Mucosa of descending colon (tissue), 3 donors: ENCODE data around the gene ETV5. TPM values are rescaled to one million over a fixed set of nuclear protein-coding genes. Genes with fewer than 3 reads are reported as not detected.
"Not testable (repeated sequence)": the region's sequence is repeated elsewhere in the genome, so short reads cannot be mapped to it uniquely, and the experiment has no call there.

Experiments used
- ATAC-seq: fragments of 200-7000 bp; cut with Tn5 transposase; one replicate; pipeline ENCODE4 v1.9.1; 2020; ENCODE audit warnings: mild to moderate bottlenecking, moderate library complexity
- DNase-seq, 3 donors: peaks; one replicate each; pipeline ENCODE4 v3.0.0-alpha.2; 2020
- H3K36me3 ChIP-seq: fragments of 200-600 bp; one replicate; pipeline ENCODE4 v1.8.0; 2021; ENCODE audit warnings: low read depth, mild to moderate bottlenecking
- H3K4me1 ChIP-seq: fragments of 200-600 bp; one replicate; pipeline ENCODE4 v1.8.0; 2021; ENCODE audit warnings: low read depth, mild to moderate bottlenecking
- H3K4me3 ChIP-seq: fragments of 200-600 bp; one replicate; pipeline ENCODE4 v1.8.0; 2021; ENCODE audit warnings: mild to moderate bottlenecking
- H3K9me3 ChIP-seq: fragments of 200-600 bp; one replicate; pipeline ENCODE4 v1.8.0; 2021; ENCODE audit warnings: mild to moderate bottlenecking
- intact Hi-C, 2 donors: fragments of 100-400 bp; cut with DNase I in 1 of 2; cut with micrococcal nuclease in 1 of 2; formaldehyde crosslinking; loops; one replicate each; pipeline versions ENCODE4 v1.11.0 to v1.11.1; 2022; cut with DNase I, micrococcal nuclease
- total RNA-seq, 3 donors: library from RNA; stranded (reverse); fragmentation: NEBNext Ultra II Directional in 2 of 3; extraction: Animal tissue kit (Norgen Biotek cat#: 25700) in 2 of 3; gene quantifications; one replicate each; pipeline versions ENCODE4 v1.2.1 to v1.2.4, GENCODE V29; 2021 to 2023
- TF ChIP-seq, protein P1 (sequence below): fragments of 200-600 bp; IDR thresholded peaks from one replicate; pipeline ENCODE4 v1.8.0; 2022; ENCODE audit warnings: antibody characterized with exemption, mild to moderate bottlenecking
- donor health status: DM: no; HTN: no; CAD: no; lungs with moderate emphysema.
- donor health status: DM: no; HTN: no; CAD: no.
- donor health status: DM: no; HTN: yes; CAD: no.

Gene ETV5
- total RNA-seq, 3 donors from 2014 or later = 3.3 to 10.2 (median 9.2) TPM

DNA sequence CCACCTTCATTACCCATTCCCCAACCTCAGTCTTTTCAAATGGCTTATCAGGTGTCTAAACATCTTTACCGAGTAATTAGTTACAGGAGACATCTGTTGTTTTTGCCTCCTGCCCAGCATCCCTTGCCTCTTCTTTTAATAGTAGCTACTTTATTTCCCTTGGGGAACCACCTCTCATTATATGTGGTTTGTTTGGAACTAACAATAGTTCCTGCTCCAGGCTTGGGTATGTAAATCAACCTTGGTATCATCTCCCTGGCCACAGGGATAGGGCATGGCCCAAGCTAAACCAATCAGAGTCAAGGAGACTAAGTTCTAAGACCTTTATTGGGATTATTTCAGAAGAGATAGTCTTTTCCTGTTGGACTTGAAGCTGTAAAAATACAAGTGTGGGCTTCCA lies 76.6 kb downstream of the ETV5 start:
- TF ChIP-seq, protein P1, sequence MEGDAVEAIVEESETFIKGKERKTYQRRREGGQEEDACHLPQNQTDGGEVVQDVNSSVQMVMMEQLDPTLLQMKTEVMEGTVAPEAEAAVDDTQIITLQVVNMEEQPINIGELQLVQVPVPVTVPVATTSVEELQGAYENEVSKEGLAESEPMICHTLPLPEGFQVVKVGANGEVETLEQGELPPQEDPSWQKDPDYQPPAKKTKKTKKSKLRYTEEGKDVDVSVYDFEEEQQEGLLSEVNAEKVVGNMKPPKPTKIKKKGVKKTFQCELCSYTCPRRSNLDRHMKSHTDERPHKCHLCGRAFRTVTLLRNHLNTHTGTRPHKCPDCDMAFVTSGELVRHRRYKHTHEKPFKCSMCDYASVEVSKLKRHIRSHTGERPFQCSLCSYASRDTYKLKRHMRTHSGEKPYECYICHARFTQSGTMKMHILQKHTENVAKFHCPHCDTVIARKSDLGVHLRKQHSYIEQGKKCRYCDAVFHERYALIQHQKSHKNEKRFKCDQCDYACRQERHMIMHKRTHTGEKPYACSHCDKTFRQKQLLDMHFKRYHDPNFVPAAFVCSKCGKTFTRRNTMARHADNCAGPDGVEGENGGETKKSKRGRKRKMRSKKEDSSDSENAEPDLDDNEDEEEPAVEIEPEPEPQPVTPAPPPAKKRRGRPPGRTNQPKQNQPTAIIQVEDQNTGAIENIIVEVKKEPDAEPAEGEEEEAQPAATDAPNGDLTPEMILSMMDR = no peak
- intact Hi-C loops = no loop called here
- ATAC-seq (no peak), DNase-seq (no peak)
- Histone ChIP-seq H3K9me3 (no peaks in the 10 kb centered on the region), H3K4me3 (no peak overlapping the region), H3K4me1 (no peaks in the 10 kb centered on the region), H3K36me3 (no peaks in the 10 kb centered on the region)

DNA sequence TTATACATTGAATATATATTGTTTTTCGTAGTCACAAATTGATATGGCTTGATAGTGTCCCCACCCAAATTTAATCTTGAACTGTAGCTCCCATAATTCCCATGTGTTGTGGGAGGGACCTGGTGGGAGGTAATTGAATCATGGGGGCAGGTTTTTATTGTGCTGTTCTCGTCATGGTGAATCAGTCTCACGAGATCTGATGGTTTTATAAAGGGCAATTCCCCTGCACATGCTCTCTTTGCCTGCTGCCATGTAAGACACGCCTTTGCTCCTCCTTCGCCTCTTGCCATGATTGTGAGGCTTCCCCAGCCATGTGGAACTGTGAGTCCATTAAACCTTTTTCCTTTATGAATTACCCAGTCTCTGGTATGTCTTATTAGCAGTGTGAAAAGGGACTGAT lies 82.9 kb downstream of the ETV5 start:
- ATAC-seq, H3K9me3 ChIP-seq, H3K4me3 ChIP-seq, H3K36me3 ChIP-seq, intact Hi-C loops, H3K4me1 ChIP-seq, DNase-seq: not testable (repeated sequence)

DNA sequence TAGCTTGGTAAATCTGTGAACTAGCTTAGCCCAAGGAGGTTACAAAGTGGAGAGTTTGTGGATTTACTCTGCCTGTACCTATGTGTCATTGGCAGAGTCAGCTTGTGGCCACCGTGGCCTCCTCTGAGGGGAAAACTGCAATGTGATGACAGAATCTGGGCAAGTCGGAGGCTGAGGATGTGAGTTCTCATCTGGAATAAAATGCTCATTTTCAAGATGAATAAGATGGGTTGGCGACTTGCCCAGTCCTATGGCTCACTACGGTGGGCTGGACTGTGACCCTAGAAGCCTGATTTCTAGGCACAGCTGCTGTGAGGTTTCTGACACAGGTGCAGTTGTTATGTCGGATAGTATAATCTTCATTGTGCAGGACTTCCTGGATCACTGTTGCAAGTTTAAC lies 83.7 kb downstream of the ETV5 start:
- TF ChIP-seq, protein P1 = no peak
- intact Hi-C loops = no loop called here
- DNase-seq (no peak), ATAC-seq (no peak)
- H3K9me3 ChIP-seq = no peaks in the 10 kb centered on the region
- no peak overlapping the region for H3K4me3 ChIP-seq
- H3K4me1 ChIP-seq = no peaks in the 10 kb centered on the region
- no peaks in the 10 kb centered on the region for H3K36me3 ChIP-seq

DNA sequence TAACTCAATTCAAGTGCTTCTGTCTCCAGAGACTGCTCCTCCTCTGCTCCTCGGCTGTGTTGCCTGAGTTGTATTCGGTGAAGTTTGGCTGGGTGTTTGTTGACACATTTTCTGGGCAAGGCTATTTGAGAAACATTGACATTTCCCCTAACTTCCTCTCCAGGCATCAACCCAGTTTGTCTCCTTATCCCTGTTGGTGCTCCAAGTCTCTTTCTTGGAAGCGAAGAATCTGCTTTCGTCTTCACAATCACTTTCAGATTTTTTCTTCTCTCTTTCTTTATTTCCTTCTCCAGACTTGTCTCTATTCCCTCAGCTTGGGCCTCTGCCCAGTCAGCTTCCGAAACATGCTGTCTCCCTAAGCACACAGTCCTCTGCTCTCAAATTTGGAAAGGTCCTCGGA lies 84.7 kb downstream of the ETV5 start:
- H3K4me1 ChIP-seq = no peaks in the 10 kb centered on the region
- no peaks in the 10 kb centered on the region for H3K36me3 ChIP-seq
- intact Hi-C loops = no loop called here
- TF ChIP-seq, protein P1 = no peak
- ATAC-seq = no peak
- no peaks in the 10 kb centered on the region for H3K9me3 ChIP-seq
- DNase-seq = no peak
- H3K4me3 ChIP-seq = no peak overlapping the region

DNA sequence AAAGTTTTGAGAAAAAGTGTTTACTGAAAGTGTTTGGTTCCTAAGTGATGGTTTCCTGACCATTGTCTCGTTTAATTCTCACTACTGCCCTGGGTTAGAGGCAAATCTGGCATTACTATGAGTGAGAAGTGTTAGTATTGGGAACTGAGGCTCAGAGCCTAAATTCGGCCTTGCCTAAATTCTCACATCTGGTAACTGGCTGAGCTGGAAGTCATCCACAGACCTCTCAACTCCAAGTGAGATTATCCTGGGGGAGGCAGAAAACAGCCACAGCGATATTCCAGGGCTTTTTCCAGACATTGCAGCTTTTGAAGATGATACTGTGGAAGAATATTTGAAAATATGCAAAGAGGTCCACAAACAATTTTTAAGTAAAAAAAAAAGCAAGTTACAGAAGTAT lies 86.0 kb downstream of the ETV5 start:
- no peak for ATAC-seq
- TF ChIP-seq, protein P1 = no peak
- intact Hi-C loops = no loop called here
- no peaks in the 10 kb centered on the region for H3K4me1 ChIP-seq
- H3K4me3 ChIP-seq = no peak overlapping the region
- H3K9me3 ChIP-seq = no peaks in the 10 kb centered on the region
- H3K36me3 ChIP-seq = no peaks in the 10 kb centered on the region
- DNase-seq = no peak

DNA sequence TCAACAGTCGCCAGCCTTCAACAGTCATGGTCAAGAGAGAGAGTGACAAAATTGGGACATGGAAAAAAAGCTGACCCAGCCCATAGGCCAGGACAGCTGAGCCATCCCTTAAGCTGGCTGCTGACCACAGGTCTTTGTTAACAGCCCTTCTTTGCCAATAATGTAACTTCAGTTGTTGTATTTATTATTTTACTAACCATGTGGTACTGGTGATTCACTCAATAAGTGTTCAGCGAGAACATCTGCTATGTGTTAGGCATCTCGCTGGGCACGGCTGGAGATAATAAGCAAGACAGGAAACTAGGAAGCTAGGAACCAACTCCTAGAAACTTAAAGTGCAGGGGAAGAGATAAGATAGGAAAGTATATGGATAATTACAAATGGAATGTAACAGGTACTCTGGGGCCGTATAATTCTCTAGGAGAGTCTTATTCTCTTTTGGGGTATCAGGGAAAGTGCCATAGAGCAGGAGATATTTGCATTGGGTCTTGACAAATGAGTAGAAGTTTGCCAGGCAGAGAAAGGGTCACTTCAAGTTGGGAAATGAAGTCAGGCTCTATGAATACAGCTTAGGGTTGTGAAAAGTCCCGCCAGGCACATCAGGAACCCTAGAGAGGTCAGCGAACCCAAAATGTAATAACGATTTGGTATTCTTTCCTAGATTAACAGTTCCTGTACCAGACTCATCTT lies 87.1 kb downstream of the ETV5 start:
- H3K4me3 ChIP-seq = no peak overlapping the region
- peaks cover under 1% of the 10 kb centered on the region for H3K9me3 ChIP-seq
- ATAC-seq = no peak
- intact Hi-C loops = no loop called here
- no peak for DNase-seq
- TF ChIP-seq, protein P1 = no peak
- H3K4me1 ChIP-seq = no peaks in the 10 kb centered on the region
- no peaks in the 10 kb centered on the region for H3K36me3 ChIP-seq

DNA sequence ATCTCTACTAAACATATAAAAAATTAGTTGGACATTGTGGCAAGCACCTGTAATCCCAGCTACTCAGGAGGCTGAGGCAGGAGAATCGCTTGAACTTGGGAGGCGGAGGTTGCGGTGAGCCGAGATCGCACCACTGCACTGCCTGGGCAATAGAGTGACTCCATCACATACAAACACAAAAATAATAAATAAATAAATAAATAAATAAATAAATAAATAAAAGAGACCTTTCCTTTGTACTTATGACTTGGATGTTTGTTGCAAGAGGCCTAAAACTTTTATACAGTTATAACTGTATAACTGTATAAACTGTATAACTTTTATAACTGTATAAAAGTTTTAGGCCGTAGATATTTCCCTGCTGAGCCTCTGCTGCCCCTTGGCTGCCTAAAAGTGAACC lies 87.6 kb downstream of the ETV5 start:
- ATAC-seq, H3K4me1 ChIP-seq, DNase-seq, H3K9me3 ChIP-seq, H3K36me3 ChIP-seq, H3K4me3 ChIP-seq, intact Hi-C loops: not testable (repeated sequence)

DNA sequence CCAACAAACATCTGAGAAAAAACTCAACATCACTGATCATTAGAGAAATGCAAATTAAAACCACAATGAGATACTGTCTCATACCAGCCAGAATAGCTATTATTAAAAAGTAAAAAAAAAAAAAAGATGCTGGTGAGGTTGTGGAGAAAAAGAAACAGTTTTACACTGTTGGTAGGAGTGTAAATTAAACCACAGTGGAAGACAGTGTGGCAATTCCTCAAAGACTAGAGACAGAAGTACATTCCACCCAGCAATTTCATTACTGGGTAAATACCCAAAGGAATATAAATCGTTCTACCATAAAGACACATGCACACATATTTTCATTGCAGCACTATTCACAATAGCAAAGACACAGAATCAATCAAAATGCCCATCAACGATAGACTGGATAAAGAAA lies 89.6 kb downstream of the ETV5 start:
- H3K36me3 ChIP-seq, DNase-seq, H3K9me3 ChIP-seq, H3K4me1 ChIP-seq, H3K4me3 ChIP-seq, intact Hi-C loops, ATAC-seq: not testable (repeated sequence)
